ENCODE data around the gene SMARCD3. TPM values are rescaled to one million over a fixed set of nuclear protein-coding genes. Genes with fewer than 3 reads are reported as not detected.

The SMARCD3 gene
- total RNA-seq, 1 experiment from 2014 or later: 30.3 TPM

- H3K9me3 ChIP-seq (ENCODE audit: control insufficient read depth in 1 of 2, insufficient read depth in 1 of 2, low read depth in 1 of 2, low read length in 2 of 2): no peaks in the 10 kb centered on the region
- BruUV-seq (replicated peaks): no TSS peak
- ChIA-PET POLR2A (interaction anchor here (1.3 kb wide), 1 partner anchor 51 kb away, joined by 4 read pairs; no protein-coding TSS in a partner anchor), CTCF (no interaction called here), RAD21 (ENCODE audit: low non-redundant PET in 1 of 2, low total read pairs in 2 of 2, uncharacterized antibody in 2 of 2, unreplicated experiment in 2 of 2) (no interaction called here)
- no peak for TF ChIP-seq MAX (IDR thresholded peaks at IDR 0.05)
- no peak for TF ChIP-seq EGR1 (IDR thresholded peaks at IDR 0.05; ENCODE audit: low read depth)
- no peak for TF ChIP-seq FOSL1 (IDR thresholded peaks at IDR 0.05; ENCODE audit: low read depth)
- TF ChIP-seq CEBPB (IDR thresholded peaks at IDR 0.05; ENCODE audit: low read depth): no peak
- peak overlapping the region; percentile 90 for H3K9ac ChIP-seq (ENCODE audit: low read length)
- peaks cover 29% of the 10 kb centered on the region for H3K79me2 ChIP-seq (ENCODE audit: insufficient read depth, low read length)
- no peaks in the 10 kb centered on the region for H3K9me2 ChIP-seq (ENCODE audit: insufficient read depth)
- peaks cover 19 to 36% of the 10 kb centered on the region in 2 experiments; a peak in 3 of 4 replicates for H3K36me3 ChIP-seq (ENCODE audit: control insufficient read depth in 1 of 2, insufficient read depth in 2 of 2, low read length in 2 of 2)
- DNase-seq (ENCODE audit: low read depth, low spot score) (no peak), ATAC-seq (no peak)
- intact Hi-C loops (cut with micrococcal nuclease): no loop called here
- 0 out of 2 replicates have a peak overlapping the region, but pooled peaks have one; percentile 66 for H3K27ac ChIP-seq (ENCODE audit: low read depth, low read length)
- H4K20me1 ChIP-seq (ENCODE audit: insufficient read depth): no peaks in the 10 kb centered on the region
- peak overlapping the region; percentile 76 to 83 for H3K4me3 ChIP-seq (replicated peaks in 1 of 2; ENCODE audit: low read depth in 1 of 2, low read length in 2 of 2)
- H2AFZ ChIP-seq (ENCODE audit: low read depth, low read length, poor library complexity, severe bottlenecking): no peak overlapping the region
- H3K4me2 ChIP-seq (ENCODE audit: low read length): peak overlapping the region; percentile 88
- no peaks in the 10 kb centered on the region for H3K27me3 ChIP-seq (ENCODE audit: insufficient read depth, low read length)
- peaks cover 9 to 17% of the 10 kb centered on the region in 2 experiments for H3K4me1 ChIP-seq (ENCODE audit: control insufficient read depth in 1 of 2, insufficient read depth in 2 of 2, low read length in 2 of 2)
Measured at GRCh38 chr7:151225948-151226510, 22.5 kb downstream of the SMARCD3 start.

- Histone ChIP-seq H3K79me2 (ENCODE audit: insufficient read depth, low read length) (peaks cover 29% of the 10 kb centered on the region), H4K20me1 (ENCODE audit: insufficient read depth) (no peaks in the 10 kb centered on the region), H3K4me2 (ENCODE audit: low read length) (no peak overlapping the region), H3K36me3 (ENCODE audit: control insufficient read depth in 1 of 2, insufficient read depth in 2 of 2, low read length in 2 of 2) (peaks cover 29 to 50% of the 10 kb centered on the region in 2 experiments), H3K27me3 (ENCODE audit: insufficient read depth, low read length) (no peaks in the 10 kb centered on the region), H3K9me2 (ENCODE audit: insufficient read depth) (no peaks in the 10 kb centered on the region), H3K4me3 (replicated peaks in 1 of 2; ENCODE audit: low read depth in 1 of 2, low read length in 2 of 2) (no peak overlapping the region), H3K9me3 (ENCODE audit: control insufficient read depth in 1 of 2, insufficient read depth in 1 of 2, low read depth in 1 of 2, low read length in 2 of 2) (no peaks in the 10 kb centered on the region), H3K9ac (ENCODE audit: low read length) (no peak overlapping the region), H2AFZ (ENCODE audit: low read depth, low read length, poor library complexity, severe bottlenecking) (no peak overlapping the region), H3K4me1 (ENCODE audit: control insufficient read depth in 1 of 2, insufficient read depth in 2 of 2, low read length in 2 of 2) (peaks cover 9 to 16% of the 10 kb centered on the region in 2 experiments), H3K27ac (ENCODE audit: low read depth, low read length) (no peak overlapping the region)
- ChIA-PET CTCF (no interaction called here), POLR2A (no interaction called here), RAD21 (ENCODE audit: low non-redundant PET in 1 of 2, low total read pairs in 2 of 2, uncharacterized antibody in 2 of 2, unreplicated experiment in 2 of 2) (no interaction called here)
- TF ChIP-seq CTCF (IDR thresholded peaks at IDR 0.05 in 2 of 3, conservative IDR thresholded peaks at IDR 0.05 in 1 of 3; ENCODE audit: borderline replicate concordance in 1 of 3, insufficient read depth in 1 of 3, low read depth in 2 of 3, low read length in 2 of 3) (0 out of 6 replicates have a peak, but pooled peaks of 1 of the 3 experiments have one; percentile 9), ZFX (IDR thresholded peaks at IDR 0.05) (no peak)
- intact Hi-C loops (cut with micrococcal nuclease): no loop called here
- ATAC-seq (no peak), DNase-seq (ENCODE audit: low read depth, low spot score) (no peak)
- BruUV-seq (replicated peaks): no TSS peak
Measured at GRCh38 chr7:151223728-151224127, 24.8 kb downstream of the SMARCD3 start.
